GM21381 (cell line): ENCODE measurements around the gene GREM2.

ENCODE experiments used
- ATAC-seq: cut with Tn5 transposase; IDR thresholded peaks from one replicate; pipeline ENCODE4 v1.9.1; 2021; ENCODE audit warnings: mild to moderate bottlenecking, moderate library complexity; ENCODE audit not compliant: unreplicated experiment

GREM2 gene

DNA sequence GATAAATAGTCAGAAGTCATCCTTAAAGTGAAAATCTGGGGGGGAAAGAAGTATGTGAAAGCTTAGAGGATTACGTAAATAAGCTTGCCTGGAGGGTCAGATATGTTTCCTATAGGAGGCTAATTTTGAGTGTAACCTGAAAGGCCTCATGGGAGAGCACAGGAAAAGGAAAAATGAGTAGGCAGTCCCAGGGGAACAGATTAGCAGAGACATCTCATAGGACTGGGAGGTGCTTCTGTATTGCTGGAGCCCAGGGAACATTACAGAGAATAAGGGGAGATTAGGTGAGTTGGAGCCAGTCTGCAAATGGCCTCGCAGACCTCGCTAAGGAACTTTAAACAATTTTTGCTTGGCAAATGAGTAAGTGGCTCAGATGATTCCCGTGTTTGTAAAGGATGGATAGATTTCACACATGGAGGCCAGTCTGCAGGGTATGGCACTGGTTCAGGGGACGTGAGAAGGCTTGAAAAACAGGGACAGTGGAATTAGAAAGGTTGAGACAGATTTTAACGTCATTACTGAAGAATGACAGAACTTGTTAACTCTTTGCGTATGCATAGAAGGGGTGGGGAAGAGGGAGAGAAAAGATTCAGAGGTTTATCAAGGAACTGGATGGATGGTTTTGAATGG lies 149.1 kb downstream of the GREM2 start:
- ATAC-seq = no peak

DNA sequence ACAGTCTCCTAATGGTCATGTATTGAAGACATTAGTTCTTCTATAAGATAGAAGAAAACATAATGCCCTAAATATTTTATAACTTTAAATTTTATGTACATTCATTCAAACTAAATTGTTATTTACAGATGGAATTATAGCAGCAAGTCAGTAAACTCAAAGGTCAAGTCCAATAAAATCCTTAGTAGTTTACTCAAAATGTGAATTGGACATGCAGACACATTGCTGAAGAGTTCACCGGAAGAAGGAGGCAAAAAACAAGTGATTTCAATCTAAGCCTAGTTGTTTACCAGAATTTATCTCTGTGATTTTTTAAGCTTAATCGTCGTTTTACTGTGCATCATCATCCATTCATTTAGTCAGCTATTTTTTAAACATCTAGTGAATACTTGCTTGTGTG lies 149.7 kb downstream of the GREM2 start:
- no peak for ATAC-seq

DNA sequence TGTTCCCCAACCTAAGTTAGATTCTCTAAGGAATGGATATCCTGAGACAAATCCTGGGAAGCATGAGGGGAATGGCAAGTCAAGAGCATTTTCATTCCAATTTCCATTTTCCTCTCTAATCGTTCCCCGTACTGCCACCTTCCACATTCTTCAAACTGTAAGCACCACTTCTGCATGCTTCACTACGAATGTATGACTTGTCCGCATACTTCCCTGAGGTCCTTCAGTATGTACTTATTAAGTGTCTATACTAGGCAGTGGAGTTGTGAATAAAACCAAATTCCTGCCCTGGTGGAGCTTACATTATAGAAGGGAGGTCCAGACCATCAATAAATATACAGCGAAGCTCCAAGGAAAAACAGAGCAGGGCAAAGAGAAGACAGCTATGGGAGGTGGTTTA lies 154.8 kb downstream of the GREM2 start:
- no peak for ATAC-seq

DNA sequence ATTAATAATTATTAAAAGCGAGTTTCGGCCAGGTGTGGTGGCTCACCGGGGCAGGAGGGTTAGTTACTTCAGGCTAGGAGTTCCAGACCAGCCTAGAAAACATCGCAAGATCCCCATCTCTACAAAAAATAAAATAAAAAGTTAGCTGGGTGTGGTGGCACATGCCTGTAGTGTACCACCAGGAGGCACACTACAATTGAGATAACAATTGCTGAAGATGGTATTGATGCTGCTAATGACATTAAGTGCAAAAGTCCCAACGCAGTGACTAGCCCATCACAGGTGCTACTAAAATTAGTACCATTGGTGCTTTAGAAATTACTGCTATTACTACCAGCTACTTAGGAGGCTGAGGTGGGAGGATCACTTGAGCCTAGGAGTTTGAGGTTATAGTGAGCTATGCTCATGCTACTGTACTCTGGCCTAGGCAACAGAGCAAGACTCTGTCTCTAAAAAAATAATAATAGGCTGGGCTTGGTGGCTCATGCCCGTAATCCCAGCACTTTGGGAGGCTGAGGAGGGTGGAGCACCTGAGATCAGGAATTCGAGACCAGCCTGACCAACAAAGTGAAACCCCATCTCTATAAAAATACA lies 156.6 kb downstream of the GREM2 start:
- ATAC-seq = no peak

DNA sequence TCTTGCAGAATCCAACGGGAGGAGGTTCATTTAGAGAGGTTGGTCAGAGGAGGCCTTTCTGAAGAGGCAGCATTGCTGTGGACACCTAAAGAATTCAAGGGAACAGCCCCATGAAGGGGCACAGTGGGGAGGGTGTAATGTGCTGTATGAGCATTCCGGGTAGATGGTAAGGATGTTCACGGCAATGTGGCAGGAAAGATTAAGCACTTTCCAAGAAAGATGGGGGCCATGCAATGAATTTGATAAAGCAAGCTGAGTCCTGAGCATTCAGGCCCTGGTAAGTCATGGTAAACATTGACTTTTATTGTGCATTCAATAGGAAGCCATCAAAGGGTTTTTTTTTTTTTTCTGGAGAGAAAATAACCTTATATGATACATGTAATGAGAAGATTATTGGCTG lies 166.6 kb downstream of the GREM2 start:
- no peak for ATAC-seq

DNA sequence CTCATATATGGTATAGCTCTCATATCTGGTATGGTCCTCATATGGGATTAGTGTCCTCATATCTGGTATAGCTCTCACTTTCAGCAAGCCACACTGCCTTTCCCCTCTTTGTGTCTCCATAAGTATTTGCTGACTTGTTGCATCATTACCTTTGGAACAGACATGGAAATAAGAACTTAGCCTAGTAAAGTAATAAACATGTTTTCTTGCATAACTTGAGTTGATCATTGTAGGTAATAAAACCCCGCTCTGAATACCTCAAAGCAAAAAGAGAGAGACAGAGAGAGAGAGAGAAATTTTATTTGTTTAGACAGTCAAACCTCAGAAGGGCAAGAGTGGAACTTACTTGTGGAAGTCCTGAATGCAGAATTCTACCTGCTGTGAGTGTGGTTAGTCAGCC lies 170.3 kb downstream of the GREM2 start:
- no peak for ATAC-seq
